ENCODE results near the gene OR9Q2.

Gene OR9Q2, protein sequence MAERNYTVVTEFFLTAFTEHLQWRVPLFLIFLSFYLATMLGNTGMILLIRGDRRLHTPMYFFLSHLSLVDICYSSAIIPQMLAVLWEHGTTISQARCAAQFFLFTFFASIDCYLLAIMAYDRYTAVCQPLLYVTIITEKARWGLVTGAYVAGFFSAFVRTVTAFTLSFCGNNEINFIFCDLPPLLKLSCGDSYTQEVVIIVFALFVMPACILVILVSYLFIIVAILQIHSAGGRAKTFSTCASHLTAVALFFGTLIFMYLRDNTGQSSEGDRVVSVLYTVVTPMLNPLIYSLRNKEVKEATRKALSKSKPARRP

DNA sequence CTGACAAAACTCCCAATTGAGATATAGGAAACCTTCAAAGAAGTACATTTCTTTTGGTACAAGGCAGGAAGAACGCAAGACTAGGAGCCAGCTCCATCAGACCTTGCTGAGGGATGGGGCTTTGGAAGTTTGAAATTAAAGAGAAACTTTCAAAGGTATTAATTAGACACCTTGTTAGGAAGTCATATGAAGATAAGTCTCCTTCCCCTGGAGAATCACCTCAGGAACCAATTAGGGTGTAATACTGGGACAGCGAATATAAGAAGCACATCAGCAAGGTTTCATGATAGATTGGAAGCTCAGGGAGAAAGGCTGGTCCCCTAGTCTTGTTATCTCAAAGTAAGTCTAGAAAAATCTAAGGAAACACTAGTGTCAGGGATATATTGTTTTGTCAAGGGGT is at the start of gene OR9Q2:
Gene OR9Q2, plus strand, starts transcription at position 301 of the 400 bp plus-strand sequence. CDS start 1,421 bp downstream, outside the sequence.
- Histone ChIP-seq H3K36me3 (ENCODE audit: control insufficient read depth, insufficient read depth, low read length) (no peaks in the 10 kb centered on the region), H3K27me3 (ENCODE audit: control insufficient read depth, insufficient read depth, low read length) (no peaks in the 10 kb centered on the region), H3K9ac (ENCODE audit: low read depth, low read length) (no peak within 1 kb of the TSS), H3K9me3 (ENCODE audit: control insufficient read depth, insufficient read depth, low read length) (no peaks in the 10 kb centered on the region), H3K4me1 (ENCODE audit: control insufficient read depth, insufficient read depth, low read length) (no peaks in the 10 kb centered on the region), H3K4me3 (ENCODE audit: low read depth, low read length) (no peak within 1 kb of the TSS), H3K27ac (ENCODE audit: low read depth, low read length) (no peak within 1 kb of the TSS)

DNA sequence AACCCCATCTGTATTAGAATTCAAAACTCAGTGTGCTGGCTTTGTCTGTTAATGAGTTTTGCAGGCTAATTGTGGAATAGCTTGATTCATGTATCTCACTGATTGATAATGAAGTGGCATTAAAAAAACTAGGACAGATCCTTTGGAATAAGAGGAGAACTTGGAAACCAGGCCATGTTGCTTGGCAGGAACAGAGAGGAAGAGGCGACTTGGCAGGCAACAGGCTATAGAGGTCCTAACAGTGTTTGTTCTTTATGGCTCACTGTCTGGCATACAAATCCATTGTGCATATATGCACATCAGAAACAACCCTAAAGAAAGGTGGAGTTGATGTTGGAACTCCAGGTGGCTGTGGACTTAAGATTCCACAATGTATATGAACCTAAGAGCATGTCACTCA is 46.1 kb upstream of the OR9Q2 start:
- Histone ChIP-seq H3K9ac (ENCODE audit: low read depth, low read length) (no peak overlapping the region), H3K4me1 (ENCODE audit: control insufficient read depth, insufficient read depth, low read length) (no peaks in the 10 kb centered on the region), H3K9me3 (ENCODE audit: control insufficient read depth, insufficient read depth, low read length) (no peaks in the 10 kb centered on the region), H3K27ac (ENCODE audit: low read depth, low read length) (no peak overlapping the region), H3K4me3 (ENCODE audit: low read depth, low read length) (no peak overlapping the region), H3K27me3 (ENCODE audit: control insufficient read depth, insufficient read depth, low read length) (no peaks in the 10 kb centered on the region), H3K36me3 (ENCODE audit: control insufficient read depth, insufficient read depth, low read length) (no peaks in the 10 kb centered on the region)

DNA sequence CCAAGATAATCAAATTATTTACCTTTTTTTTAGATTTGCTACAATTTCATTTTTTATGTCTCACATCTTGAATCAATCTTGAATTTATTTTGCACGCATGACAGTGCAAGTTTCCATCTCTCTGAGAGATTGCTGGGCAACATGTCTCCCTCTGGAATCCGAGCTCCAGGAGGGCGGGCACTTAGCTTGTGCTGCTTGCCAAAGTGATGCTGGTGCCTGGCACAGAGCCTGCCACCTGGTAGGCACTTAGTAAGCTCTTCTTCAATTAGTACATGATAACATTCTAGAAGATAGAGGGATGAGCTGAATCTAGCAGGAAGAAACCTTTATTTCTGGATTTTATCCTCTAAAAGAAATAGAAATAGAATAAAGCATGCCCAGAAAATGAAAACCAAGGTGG is 36.1 kb upstream of the OR9Q2 start:
- no peak overlapping the region for H3K4me3 ChIP-seq (ENCODE audit: low read depth, low read length)
- H3K9ac ChIP-seq (ENCODE audit: low read depth, low read length), result no peak overlapping the region
- H3K4me1 ChIP-seq (ENCODE audit: control insufficient read depth, insufficient read depth, low read length), result no peaks in the 10 kb centered on the region
- H3K9me3 ChIP-seq (ENCODE audit: control insufficient read depth, insufficient read depth, low read length), result no peaks in the 10 kb centered on the region
- no peaks in the 10 kb centered on the region for H3K27me3 ChIP-seq (ENCODE audit: control insufficient read depth, insufficient read depth, low read length)
- H3K27ac ChIP-seq (ENCODE audit: low read depth, low read length), result no peak overlapping the region
- H3K36me3 ChIP-seq (ENCODE audit: control insufficient read depth, insufficient read depth, low read length), result no peaks in the 10 kb centered on the region

DNA sequence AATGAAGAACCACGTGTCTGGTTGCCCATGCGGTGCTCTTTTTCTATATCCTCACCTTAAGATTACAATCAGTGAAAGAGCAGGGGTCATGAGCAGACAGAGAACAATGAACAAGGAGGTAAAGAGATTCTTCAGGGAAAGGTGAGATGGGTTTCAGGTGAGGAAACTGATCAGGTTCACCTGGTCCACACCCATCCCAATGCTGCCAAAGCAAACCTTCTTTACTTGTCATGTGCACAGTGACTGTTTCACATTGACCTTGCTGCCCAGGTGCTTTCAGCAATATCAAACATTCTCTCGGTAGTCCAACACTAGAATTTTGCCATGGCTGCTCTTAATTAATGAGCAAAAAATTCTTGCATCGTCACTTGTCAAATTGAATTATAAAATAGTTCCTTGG is 24.5 kb upstream of the OR9Q2 start:
- no peak overlapping the region for H3K4me3 ChIP-seq (ENCODE audit: low read depth, low read length)
- no peaks in the 10 kb centered on the region for H3K27me3 ChIP-seq (ENCODE audit: control insufficient read depth, insufficient read depth, low read length)
- H3K4me1 ChIP-seq (ENCODE audit: control insufficient read depth, insufficient read depth, low read length), result 0 out of 2 replicates have a peak, but pooled peaks cover 6% of the 10 kb centered on the region
- H3K36me3 ChIP-seq (ENCODE audit: control insufficient read depth, insufficient read depth, low read length), result no peaks in the 10 kb centered on the region
- no peak overlapping the region for H3K9ac ChIP-seq (ENCODE audit: low read depth, low read length)
- no peak overlapping the region for H3K27ac ChIP-seq (ENCODE audit: low read depth, low read length)
- no peaks in the 10 kb centered on the region for H3K9me3 ChIP-seq (ENCODE audit: control insufficient read depth, insufficient read depth, low read length)

DNA sequence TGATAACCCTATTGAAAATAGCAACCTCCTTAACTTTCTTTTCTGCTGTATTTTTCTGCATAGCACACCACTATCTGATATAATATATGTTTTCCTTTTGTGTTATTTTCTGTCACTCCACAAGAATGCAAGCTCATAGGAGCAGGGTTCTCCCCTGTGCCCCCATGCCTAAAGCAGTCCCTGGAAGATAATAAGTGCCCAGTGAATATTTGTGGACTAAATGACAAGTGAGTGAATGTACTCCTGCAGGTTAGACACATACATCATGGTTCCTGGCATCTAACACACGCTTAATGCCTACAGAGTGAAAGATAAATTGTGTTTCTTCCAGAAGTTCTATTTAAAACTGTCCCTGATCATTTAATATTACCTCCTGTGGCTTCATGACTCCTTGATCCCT is 23.9 kb upstream of the OR9Q2 start:
- H3K27ac ChIP-seq (ENCODE audit: low read depth, low read length), result no peak overlapping the region
- no peaks in the 10 kb centered on the region for H3K9me3 ChIP-seq (ENCODE audit: control insufficient read depth, insufficient read depth, low read length)
- no peaks in the 10 kb centered on the region for H3K36me3 ChIP-seq (ENCODE audit: control insufficient read depth, insufficient read depth, low read length)
- no peak overlapping the region for H3K4me3 ChIP-seq (ENCODE audit: low read depth, low read length)
- H3K27me3 ChIP-seq (ENCODE audit: control insufficient read depth, insufficient read depth, low read length), result no peaks in the 10 kb centered on the region
- H3K9ac ChIP-seq (ENCODE audit: low read depth, low read length), result no peak overlapping the region
- 0 out of 2 replicates have a peak, but pooled peaks cover 6% of the 10 kb centered on the region for H3K4me1 ChIP-seq (ENCODE audit: control insufficient read depth, insufficient read depth, low read length)

DNA sequence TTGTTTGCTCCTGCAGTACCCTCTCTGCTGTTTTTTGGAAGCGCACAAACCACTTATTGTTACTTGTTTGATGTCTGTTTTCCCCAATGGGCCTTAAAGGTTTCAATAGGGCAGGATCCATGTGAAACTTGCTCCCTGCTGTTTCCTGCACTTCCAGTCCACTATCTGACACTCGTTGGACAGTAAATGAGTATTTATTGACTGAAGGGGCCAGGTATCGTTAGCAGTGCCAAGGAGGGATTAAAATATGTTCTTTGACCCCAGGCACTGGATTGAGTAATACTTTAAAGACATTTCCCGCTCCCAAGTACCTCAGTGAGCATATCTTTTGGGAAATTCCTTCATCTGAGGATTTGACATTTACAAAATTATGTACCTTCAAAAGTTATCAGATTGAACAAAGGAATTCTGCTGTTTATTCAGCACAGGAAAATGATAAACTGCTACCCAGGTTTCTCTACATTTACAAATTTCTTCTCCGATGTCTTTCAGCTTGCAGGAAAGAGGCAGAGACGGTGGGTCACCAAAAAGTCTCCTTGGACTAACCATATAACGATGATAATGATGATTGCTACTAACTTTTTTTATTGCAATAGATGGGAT is 23.3 kb upstream of the OR9Q2 start:
- no peak overlapping the region for H3K9ac ChIP-seq (ENCODE audit: low read depth, low read length)
- H3K27ac ChIP-seq (ENCODE audit: low read depth, low read length), result no peak overlapping the region
- H3K36me3 ChIP-seq (ENCODE audit: control insufficient read depth, insufficient read depth, low read length), result no peaks in the 10 kb centered on the region
- no peaks in the 10 kb centered on the region for H3K9me3 ChIP-seq (ENCODE audit: control insufficient read depth, insufficient read depth, low read length)
- H3K4me1 ChIP-seq (ENCODE audit: control insufficient read depth, insufficient read depth, low read length), result 0 out of 2 replicates have a peak, but pooled peaks cover 6% of the 10 kb centered on the region
- no peaks in the 10 kb centered on the region for H3K27me3 ChIP-seq (ENCODE audit: control insufficient read depth, insufficient read depth, low read length)
- H3K4me3 ChIP-seq (ENCODE audit: low read depth, low read length), result no peak overlapping the region

DNA sequence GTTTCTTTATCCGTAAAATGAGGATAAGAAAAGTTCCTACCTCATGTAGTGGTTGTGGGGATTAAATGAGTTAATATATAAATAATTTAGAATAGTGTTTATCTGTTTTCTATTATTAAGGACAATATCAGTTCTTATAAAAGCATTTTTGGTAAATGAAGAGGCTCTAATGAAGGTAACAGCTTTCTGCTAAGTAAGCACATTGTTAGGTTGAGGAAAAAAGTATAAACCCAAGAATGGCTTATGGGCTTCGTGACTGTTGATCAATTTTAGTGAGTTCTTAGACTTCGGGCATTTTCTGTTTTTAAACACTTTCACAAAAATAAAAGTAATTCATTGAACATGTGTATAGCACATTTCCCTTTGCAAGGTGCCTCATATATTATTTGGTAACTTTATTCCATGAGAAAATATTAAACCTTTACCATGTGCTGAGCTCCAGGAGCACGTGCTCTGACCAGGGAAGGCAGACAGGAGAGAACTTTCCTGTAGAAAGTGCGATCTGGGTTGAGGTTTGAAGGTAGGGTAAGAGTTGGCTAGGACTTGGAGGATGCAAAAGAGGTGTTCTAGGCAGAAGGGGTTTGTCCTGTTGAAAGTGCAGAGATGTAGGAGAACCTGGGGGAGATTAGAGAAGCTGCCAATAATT is 11.3 kb upstream of the OR9Q2 start:
- no peak overlapping the region for H3K9ac ChIP-seq (ENCODE audit: low read depth, low read length)
- H3K27ac ChIP-seq (ENCODE audit: low read depth, low read length), result no peak overlapping the region
- no peaks in the 10 kb centered on the region for H3K9me3 ChIP-seq (ENCODE audit: control insufficient read depth, insufficient read depth, low read length)
- no peak overlapping the region for H3K4me3 ChIP-seq (ENCODE audit: low read depth, low read length)
- no peaks in the 10 kb centered on the region for H3K36me3 ChIP-seq (ENCODE audit: control insufficient read depth, insufficient read depth, low read length)
- peaks cover 3% of the 10 kb centered on the region for H3K4me1 ChIP-seq (ENCODE audit: control insufficient read depth, insufficient read depth, low read length)
- H3K27me3 ChIP-seq (ENCODE audit: control insufficient read depth, insufficient read depth, low read length), result no peaks in the 10 kb centered on the region

DNA sequence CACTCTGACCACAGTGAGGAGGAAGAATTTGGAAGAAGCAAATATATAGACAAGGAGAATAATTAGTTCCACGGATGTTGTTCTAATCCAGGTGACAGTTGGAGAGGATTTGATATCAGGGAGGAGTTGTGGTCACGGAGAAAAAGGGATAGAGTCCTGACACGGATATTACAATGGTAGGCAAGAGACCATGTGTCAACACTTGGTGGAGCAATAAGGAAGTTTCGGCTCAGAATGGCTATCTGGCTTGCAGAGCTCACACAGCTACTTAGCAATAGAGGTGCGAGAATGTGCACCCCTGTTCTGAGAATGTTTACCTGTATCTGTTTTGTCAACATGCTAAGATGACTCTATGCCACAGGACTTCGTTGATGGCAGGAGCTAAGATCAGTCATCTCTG is 10.4 kb upstream of the OR9Q2 start:
- peaks cover 3% of the 10 kb centered on the region for H3K4me1 ChIP-seq (ENCODE audit: control insufficient read depth, insufficient read depth, low read length)
- no peaks in the 10 kb centered on the region for H3K9me3 ChIP-seq (ENCODE audit: control insufficient read depth, insufficient read depth, low read length)
- no peaks in the 10 kb centered on the region for H3K27me3 ChIP-seq (ENCODE audit: control insufficient read depth, insufficient read depth, low read length)
- no peak overlapping the region for H3K27ac ChIP-seq (ENCODE audit: low read depth, low read length)
- H3K4me3 ChIP-seq (ENCODE audit: low read depth, low read length), result no peak overlapping the region
- H3K9ac ChIP-seq (ENCODE audit: low read depth, low read length), result no peak overlapping the region
- H3K36me3 ChIP-seq (ENCODE audit: control insufficient read depth, insufficient read depth, low read length), result no peaks in the 10 kb centered on the region

DNA sequence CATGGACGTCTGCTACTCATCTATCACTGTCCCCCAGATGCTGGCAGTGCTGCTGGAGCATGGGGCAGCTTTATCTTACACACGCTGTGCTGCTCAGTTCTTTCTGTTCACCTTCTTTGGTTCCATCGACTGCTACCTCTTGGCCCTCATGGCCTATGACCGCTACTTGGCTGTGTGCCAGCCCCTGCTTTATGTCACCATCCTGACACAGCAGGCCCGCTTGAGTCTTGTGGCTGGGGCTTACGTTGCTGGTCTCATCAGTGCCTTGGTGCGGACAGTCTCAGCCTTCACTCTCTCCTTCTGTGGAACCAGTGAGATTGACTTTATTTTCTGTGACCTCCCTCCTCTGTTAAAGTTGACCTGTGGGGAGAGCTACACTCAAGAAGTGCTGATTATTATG is 9.2 kb upstream of the OR9Q2 start:
- Histone ChIP-seq H3K9me3 (ENCODE audit: control insufficient read depth, insufficient read depth, low read length) (no peaks in the 10 kb centered on the region), H3K36me3 (ENCODE audit: control insufficient read depth, insufficient read depth, low read length) (no peaks in the 10 kb centered on the region), H3K9ac (ENCODE audit: low read depth, low read length) (no peak overlapping the region), H3K4me1 (ENCODE audit: control insufficient read depth, insufficient read depth, low read length) (peaks cover 3% of the 10 kb centered on the region), H3K27me3 (ENCODE audit: control insufficient read depth, insufficient read depth, low read length) (no peaks in the 10 kb centered on the region), H3K27ac (ENCODE audit: low read depth, low read length) (no peak overlapping the region), H3K4me3 (ENCODE audit: low read depth, low read length) (no peak overlapping the region)

DNA sequence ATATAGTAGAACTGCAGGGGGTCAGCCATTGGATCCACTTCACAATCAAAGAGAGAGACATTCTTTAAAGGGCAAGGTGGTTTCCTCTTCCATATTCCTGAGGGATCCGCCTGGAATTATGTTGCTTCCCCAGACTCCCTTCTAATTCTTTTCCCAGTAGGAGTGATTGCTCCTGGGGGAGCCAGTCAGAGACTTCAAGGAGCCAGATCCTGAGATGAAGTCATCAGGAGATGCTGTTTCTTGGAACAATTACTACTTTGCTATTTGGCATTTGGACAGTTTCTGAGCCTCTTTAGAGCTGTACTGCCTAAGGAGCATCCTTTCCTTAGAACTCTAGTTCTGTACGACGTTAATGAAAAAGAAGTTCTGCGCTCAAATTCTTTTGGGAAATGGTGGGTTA is 1.9 kb upstream of the OR9Q2 start:
- no peaks in the 10 kb centered on the region for H3K27me3 ChIP-seq (ENCODE audit: control insufficient read depth, insufficient read depth, low read length)
- H3K9me3 ChIP-seq (ENCODE audit: control insufficient read depth, insufficient read depth, low read length), result no peaks in the 10 kb centered on the region
- H3K27ac ChIP-seq (ENCODE audit: low read depth, low read length), result no peak overlapping the region
- H3K9ac ChIP-seq (ENCODE audit: low read depth, low read length), result no peak overlapping the region
- no peaks in the 10 kb centered on the region for H3K36me3 ChIP-seq (ENCODE audit: control insufficient read depth, insufficient read depth, low read length)
- no peak overlapping the region for H3K4me3 ChIP-seq (ENCODE audit: low read depth, low read length)
- no peaks in the 10 kb centered on the region for H3K4me1 ChIP-seq (ENCODE audit: control insufficient read depth, insufficient read depth, low read length)

DNA sequence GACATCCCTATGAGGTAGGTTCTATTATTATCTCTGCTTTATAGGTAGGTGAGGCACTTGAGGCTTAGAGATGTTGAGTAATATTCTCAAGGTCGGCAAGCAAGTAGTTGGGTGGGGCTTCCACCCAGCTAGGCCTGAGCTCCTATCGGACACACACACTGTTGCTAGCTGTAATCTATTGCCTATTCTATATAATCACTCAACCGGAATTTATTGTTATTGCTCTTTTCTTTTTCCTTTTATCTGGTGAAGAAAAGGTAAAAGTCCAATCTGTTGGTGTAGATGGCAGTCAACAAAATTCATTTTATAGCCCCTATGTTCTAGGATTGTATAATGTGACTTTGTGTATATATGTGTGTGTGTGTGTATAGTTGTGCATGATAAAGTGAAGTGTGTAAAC is 3.4 kb downstream of the OR9Q2 start:
- peaks cover 8% of the 10 kb centered on the region; the same call in 1 of the 2 replicates for H3K9me3 ChIP-seq (ENCODE audit: control insufficient read depth, insufficient read depth, low read length)

More for the DNA sequence above, 3.4 kb downstream of the OR9Q2 start:
- no peak overlapping the region for H3K4me3 ChIP-seq (ENCODE audit: low read depth, low read length)
- no peaks in the 10 kb centered on the region for H3K27me3 ChIP-seq (ENCODE audit: control insufficient read depth, insufficient read depth, low read length)
- H3K36me3 ChIP-seq (ENCODE audit: control insufficient read depth, insufficient read depth, low read length), result no peaks in the 10 kb centered on the region
- H3K27ac ChIP-seq (ENCODE audit: low read depth, low read length), result no peak overlapping the region
- no peaks in the 10 kb centered on the region for H3K4me1 ChIP-seq (ENCODE audit: control insufficient read depth, insufficient read depth, low read length)
- no peak overlapping the region for H3K9ac ChIP-seq (ENCODE audit: low read depth, low read length)
